Eye (tissue), 1 donor: ENCODE results near the gene TK2.
"Not testable (repeated sequence)": the region's sequence is repeated elsewhere in the genome, so short reads cannot be mapped to it uniquely, and the experiment has no call there.

ENCODE experiments used
- DNase-seq: peaks from one replicate; pipeline ENCODE4 v3.0.0-alpha.2; 2015

Gene TK2

DNA sequence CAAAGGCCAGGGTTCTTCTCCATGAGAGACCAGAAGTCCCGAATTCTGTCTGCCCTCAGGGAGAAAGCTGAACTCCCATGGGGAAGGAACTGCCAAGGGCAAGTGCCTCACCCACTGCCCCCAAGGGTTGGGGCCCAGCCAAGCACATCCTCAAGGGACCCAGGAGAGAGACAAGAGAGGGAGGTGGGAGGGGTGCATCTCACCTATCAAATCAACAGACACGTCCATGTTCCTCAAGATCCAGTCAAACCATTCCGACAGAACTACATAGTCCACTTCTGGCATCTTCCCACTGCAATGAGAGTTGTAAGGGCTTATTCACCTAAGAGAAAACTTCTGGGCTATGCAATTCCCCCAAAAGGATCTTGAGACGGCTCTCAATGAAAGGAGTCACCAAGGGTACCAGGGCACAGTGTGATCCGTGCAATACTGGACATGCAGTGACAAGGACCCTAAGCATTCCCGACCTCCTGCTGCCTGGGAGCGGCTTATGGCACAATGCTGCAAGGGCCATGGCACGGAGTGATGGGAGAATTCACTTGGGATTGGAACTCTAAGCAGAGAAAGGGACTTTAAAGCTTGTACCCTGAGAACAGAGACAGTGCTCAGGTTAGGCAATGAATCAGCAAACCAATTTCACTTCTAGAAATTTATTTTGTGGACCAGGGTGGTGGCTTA, 32.2 kb downstream of the TK2 start:
- DNase-seq, result no peak

DNA sequence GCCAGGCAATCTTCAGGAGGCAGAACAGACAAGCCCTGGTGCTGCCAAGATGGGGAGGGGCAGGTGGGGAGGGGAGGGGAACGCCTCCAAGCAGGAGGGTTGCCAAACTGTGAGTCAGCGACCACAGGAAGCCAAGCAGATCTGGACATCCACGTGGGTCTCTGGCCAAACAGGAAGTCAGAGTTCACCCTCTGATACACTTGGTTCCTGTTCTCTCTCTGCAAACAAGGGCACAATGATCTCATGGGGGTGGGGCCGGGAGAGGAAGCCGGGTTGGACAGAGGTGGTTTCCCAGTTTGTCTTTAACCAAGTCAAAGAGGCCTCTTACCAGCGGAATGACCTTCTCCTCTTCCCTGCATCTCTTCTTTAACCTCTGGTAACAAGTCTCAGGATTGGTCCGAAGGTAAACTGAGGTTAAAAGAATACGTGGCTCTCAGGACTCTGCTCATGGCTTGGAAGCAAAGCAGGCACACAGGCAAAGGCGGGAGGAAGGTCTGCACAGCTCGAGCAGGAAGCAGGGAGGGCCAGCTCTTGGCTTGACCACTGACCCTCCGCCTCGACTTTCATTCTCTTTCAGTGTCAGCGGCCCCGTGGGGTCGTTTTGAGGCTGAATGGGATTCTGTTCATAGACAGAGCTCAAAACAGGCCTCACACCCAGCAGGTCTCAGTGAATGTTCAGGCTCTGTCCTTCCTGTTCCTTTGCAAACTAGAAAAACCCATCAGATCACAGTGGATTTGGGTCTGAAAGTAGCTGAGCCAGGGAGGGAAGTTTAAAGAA, 32.9 kb downstream of the TK2 start:
- peak; percentile 67 for DNase-seq

DNA sequence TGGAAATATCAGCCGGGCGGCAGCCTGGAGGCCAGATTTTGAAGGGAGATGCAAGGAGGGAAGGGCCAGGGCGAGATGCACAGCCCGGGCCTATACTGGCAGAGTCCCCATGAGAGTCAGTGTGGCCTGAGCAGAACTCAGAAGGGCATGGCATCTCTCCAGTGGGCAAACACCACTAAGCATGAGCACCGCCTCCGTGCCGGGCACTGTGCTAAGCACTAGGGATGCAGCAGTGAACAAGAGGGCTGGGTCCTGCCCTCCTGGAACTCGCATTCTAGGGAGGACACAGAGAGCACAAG, 33.5 kb downstream of the TK2 start:
- DNase-seq, result no peak

DNA sequence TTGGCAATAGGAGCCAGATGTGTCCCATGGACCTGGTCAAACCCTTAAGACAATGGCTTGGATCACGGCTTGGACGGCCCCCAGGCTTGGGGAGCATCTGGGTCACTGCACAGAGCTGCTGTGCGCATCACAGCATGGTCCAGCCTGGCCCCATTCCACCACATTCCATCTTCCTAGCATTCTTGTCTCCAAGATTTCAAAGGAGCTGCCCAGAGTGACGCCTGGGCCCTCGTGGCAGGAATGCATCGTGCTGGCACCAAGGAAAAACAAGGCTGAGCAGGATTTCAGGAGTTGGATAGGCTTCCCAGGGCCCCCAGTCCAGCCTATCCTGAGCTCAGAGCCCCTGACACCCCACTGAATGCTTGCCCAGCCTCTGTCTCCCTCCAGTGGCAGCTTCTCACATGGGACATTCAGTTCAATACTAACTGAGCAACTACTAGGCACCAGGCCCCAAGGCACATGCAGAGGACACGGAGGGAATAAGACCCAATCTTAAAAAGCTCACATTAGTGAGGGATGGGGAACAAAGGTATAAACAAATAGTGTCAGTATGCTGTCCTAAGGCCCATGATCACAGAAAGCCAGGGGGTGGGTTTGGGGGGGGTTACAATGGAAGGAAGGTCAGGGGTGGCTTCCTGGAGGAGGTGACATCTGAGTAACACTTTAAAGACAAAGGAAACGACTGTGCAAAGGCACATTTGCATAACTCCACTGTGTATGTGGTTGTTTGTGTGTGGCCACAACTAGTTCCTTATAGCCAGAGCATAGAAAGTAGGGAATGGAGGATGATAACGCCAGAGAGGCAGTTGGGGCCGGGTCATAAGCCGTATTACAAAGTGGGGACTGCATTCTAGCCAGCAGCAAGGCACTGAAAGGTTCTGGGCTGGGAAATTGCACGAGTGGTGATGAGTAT, 34.1 kb downstream of the TK2 start:
- DNase-seq, result no peak

DNA sequence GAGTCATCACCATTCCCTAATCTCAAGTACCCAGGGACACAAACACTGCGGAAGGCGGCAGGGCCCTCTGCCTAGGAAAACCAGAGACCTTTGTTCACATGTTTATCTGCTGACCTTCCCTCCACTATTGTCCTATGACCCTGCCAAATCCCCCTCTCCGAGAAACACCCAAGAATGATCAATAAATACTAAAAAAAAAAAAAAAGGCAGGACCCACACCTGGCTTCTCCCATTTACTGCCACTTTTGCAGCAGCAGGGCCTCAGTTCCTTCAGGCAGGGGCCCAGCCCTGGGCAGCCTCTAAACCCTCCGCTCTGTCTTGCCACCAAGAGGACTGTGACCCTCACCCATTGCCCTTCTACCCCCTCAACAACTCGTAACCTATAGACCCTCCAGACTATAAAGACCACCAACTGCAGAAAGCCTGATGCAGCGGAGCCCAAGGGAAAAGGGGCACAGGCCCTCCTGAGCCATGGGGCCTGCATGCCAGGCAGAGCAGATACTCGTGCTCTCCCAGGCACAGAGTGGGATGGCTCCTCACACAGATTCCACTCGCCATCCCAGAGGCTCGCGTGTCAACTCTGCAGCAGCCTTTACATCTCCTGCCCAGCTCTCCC, 34.8 kb downstream of the TK2 start:
- not testable (repeated sequence) for DNase-seq

DNA sequence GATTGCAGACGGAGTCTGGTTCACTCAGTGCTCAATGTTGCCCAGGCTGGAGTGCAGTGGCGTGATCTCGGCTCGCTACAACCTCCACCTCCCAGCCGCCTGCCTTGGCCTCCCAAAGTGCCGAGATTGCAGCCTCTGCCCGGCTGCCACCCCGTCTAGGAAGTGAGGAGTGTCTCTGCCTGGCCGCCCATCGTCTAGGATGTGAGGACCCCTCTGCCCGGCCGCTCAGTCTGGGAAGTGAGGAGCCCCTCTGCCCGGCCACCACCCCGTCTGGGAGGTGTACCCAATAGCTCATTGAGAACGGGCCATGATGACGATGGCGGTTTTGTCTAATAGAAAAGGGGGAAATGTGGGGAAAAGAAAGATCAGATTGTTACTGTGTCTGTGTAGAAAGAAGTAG, 35.5 kb downstream of the TK2 start:
- not testable (repeated sequence) for DNase-seq

DNA sequence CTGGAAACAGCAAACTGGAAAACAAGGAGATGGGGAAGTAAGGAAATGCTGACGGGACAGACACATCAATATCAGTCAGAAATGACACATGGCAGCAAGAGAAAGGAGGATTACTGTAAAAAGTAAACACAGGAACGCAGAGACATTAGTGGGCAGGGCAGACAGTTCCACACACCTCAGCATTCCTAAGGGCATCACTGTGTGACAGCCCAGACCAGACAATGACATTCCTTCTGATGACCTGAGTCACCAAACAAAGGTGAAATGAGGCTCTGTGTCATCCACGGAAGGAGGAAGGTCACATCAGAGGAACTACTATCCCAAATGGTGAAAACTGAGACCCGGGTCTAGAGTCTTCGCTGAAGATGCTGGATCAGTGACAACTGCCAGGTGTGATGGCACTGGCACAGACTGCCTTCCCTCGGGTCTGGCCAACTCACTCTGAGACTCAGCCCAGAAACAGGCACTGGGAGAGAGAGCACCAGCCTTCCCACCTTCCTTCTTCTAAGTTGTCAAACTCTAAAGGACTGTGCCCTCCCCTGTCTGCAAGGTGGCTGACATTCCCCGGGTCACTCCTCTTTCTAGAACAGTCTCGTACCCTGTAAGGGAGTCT, 36.7 kb downstream of the TK2 start:
- DNase-seq, result no peak

DNA sequence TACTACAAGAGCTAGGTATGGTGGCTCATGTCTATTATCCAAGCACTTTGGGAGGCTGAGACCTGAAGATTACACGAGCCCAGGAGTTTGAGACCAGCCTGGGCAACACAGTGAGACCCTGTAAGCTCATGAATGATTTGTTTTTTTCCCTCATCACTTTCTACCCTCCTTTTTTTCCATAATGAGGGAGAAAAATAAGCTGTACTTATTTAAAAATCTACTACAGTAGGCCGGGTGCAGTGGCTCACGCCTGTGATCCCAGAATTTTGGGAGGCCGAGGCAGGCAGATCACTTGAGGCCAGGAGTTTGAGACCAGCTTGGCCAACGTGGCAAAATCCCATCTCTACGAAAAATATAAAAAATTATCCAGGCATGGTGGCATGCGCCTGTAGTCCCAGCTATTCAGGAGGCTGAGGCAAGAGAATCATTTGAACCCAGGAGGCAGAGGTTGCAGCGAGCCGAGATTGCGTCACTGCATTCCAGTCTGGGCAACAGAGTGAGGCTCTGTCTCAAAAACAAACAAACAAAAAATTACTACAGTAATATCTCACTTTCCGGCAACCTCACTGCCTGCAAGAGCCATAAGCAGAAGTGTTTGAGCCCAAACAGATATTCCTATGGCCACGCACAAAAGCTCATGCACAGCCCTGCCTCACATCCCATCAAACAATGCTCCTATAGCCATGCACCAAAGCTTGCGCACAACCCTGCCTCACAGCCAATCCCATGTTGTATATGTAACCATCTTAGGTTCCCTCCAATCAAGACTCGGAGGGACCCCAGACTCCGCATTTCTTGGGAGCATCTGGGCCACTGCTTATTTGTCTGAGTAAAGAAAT, 37.4 kb downstream of the TK2 start:
- no peak for DNase-seq

DNA sequence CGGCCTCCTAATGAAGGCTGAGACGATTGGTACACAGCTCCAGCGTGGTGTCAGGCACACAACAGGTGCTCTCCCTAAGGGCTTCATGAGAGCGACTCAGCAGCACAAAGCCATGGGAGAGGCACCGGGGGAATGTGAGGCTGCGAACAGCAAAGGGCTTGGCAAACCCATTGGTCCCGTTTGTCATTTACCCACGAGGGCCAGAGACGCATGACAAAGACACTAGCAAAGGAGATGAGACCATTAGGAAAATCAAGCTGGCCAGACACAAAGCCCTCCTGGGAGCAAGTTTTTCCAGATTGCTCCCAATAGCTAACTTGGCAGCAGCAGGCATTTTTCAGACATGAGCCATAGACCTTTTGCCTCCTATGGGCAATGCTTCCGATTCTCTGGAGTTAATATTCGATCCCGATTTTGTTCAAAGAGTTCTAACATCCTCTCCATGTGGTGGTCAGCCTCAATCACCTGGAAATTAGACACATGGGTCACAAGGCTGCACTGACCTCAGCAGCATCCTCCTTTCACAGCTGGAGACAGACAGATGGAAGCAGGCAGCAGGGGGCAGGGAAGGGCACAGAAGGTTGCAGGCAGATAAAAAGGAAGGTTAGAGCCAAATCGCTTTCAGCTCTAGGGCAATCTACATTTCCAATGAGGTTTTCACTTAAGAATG, 38.2 kb downstream of the TK2 start:
- DNase-seq, result peak; percentile 39

DNA sequence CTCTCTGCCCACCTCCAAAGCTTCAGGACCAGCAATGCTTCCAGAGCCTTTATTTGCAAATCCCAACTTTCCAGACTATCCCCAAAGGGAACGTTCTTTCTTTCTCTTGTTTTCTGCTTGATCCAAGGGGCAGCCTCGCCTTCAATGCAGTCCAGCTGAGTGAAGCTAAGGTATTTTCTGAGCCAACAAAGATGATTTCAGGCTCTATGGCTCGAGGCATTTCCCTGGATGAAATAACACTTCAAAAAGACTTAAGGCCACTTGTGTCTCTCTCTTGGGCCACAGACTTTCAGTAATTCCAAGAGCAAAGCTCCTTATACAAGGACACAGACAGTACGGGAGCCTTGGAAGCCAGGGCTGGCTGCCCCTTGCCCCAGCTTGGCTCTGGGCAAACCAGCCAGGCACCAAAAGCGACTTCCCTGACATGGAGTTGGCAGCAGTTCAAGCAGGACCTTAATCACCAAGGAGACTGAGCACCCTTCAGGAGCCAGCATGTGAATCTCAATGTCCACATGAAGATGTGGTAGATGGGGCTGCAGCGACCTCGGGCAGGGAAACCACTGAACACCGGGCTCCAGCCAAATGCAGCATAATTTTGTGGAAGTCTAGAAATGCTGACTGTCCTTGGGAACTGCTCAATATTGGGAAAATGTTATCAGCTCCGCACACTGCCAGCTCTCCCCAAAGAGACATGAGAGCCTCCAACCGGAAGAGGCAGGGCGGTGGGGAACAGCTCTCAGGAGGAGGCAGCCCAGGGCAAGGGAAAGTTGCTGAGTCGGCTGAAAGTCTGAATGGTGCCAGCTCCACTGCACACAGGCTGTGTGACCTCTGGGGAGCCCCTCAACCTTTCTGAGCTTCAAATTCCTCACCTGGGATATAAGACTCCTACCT, 39.0 kb downstream of the TK2 start:
- peak; percentile 29 for DNase-seq

DNA sequence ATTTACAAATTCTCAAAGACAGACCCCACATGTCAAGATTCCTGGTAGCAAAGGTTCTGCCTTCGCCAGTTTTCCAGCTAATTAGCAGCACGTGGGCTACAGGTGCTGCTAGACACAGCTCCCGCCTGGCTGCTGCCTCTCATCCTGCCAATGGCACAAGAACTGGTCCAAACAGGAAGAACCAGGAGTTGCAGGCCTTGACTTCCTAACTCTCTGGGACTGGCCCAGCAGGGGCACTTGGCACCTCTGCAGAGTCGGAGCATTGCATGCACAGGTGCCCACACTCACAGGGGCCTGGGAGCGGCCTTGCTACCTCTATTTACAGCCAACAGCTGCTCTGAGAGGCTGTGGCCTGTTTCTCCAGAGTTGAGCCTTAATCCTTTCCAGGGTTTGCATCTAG, 39.6 kb downstream of the TK2 start:
- DNase-seq, result no peak

DNA sequence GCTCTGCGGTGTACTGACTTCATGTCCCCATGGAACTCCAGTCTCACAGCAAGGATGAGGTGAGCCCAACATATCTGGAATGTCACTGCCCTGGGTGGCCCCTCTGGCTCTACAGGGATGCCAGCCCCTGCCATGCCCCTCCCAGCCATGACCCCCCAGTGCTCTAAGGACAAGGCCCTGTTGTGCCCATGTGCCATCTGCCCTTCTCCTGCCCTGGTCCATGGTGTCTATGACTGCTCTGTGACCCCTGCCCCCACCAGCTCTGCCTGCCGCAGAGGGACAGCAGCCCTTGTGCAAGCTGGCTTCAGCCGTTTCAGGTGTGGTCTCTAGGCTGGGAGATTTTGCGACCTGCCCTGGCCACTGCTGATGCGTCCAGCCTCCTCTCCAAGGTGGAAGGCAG, 40.3 kb downstream of the TK2 start:
- DNase-seq, result no peak

DNA sequence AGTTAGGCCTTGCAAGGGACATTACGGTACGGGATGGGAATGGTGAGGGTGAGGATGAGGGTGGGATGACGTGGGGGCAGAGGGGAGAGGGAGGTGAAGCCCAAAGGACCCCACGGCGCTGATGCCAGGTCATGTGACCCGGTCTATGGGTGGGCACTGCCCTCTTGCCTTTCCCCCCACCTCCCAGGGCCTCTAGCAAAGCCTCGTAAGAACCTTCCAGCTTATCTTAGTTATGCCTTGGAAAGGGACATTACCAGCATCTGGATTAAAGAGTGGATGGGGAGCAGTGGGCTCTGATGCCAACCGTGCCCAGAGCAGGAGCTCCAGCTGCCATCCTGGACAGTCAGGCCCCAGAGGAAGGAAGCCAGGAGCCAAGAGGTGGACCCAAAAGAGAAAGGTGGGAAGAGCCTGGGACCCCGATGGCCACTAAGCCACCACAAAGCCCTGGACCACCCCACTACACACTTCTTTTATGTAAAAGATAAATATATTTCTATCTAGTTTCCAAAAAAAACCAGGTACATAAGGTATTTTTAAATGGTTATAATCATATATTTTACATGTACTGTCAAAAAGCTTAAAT, 40.9 kb downstream of the TK2 start:
- DNase-seq, result no peak

DNA sequence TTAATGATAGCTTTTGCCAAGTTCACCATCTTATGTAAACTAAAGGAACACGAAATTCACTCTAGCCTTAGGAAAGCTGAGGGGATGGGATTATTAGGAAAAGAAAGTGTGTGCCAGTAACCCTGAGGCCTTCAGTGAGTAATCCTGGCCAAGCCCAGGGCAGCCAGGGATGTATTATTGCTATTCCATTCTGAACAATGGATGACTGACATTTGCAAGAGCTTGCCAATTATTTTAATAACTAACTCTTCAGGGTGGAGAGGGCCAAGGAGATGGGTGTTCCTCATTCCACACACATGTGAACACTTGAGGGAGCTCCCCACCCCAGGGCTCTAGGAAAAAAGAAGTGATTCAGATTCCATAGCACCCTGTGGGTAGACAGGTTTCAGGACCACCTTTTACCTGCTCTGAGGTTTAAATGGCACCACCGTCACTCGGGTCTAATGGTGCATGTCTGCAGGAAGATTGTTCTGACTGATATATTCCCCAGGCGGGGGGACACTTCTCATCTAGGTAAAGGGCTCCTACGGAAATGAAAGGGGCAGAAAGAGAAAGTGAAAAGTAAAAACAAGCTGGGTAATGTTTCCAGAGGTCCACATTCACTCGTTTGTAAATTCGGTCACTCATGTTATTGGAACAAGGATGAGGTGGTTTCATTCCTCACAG, 41.5 kb downstream of the TK2 start:
- peak; percentile 34 for DNase-seq

DNA sequence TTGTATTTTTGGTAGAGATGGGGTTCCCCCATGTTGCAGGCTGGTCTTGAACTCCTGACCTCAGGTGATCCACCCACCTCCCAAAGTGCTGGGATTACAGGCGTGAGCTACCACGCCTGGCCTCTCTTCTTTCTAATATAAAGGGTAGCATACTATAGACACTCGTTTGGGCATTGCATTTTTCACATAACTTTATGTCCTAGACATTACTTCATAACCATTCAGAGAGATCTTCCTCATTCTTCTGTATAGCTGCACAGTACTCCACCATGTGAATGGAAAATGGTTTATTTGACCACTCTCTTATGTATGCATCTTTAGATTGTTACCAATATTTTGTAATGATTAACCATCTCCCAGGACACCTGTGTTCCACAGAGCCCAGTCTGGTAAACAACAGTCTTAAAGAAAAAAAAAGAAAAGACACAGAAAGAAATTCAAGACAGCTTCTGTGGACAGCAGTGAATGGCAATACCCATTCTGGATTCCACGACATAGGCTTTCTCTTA, 42.1 kb downstream of the TK2 start:
- DNase-seq, result no peak

DNA sequence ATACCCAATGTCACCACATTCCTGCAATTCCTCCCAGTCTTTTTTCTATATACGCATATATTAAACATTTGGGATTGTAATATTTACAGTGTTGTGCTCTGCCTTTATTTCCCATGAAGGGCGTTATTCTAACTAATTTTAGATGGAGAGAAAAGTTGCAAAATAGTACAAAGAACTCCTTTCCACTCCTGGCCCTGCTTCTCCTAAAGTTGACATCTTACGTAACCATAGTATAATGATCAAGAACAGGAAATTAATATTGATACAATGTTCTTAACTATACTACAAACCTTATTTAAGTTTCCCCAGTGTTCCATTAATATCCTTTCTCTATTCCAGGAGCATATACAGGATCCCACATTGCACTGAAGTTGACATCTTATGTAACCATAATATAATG, 46.3 kb downstream of the TK2 start:
- DNase-seq, result no peak

DNA sequence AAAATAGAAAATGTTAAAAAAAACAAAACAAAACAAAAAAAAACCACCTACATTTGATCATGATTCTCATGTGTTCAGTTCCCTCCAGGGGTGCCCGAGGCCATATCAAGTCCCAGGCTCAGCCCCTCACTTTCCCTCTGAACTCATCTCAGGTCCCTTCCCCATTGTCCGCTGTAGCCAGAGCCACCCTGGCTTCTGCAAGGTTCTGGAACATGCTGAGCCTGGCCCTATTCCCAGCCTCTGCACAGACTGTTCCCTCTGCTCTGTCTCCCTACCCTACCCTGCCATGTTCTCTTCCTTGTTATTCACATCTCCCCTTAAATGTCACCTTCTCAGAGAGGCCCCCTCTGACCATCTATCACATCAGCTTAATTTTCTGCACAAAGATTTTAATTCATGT, 46.9 kb downstream of the TK2 start:
- no peak for DNase-seq

DNA sequence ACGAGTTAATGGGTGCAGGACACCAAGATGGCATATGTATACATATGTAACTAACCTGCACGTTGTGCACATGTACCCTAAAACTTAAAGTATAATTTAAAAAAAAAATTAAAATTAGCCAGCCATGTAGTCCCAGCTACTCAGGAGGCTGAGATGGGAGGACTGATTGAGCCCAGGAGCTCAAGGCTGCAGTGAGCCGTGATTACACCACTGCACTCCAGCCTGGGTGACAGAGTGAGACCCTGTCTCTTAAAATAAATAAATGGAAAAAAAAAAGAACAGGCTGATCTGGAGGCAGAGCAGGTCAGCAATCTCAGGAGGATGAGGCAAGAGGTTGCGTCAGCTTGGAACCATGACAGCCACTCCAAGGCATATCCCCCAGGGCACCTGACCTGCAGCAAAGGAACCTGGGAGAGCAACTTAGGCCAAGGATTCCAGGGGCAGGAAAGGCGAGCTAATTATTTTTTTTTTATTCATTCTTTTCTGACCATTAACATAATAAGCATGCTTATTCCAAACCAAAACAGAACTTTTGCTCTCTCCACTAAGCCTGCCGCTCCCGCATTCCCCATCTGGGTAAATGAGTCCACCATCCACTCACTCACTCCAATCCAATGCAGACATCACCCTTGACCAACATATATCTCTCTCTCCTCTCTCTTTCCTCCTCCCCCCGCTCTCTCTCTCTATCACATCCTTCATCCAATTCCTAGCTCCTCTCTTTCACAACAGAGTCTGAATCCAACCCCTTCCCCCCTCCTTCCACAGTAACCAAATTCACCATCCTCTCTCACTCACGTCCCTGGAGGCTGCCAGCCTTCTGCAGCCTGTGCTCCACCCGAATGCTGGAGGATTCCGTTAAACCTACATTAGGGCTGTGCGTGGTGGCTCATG, 47.7 kb downstream of the TK2 start:
- no peak for DNase-seq
